NCI-H748 treated with DMSO at 0.1 percent for 48 hours (cell line): ENCODE data around the gene PRXL2B.

Source experiments
- DNase-seq: peaks from one replicate; lab custom pipeline; 2025; lab: John Stamatoyannopoulos, UW

Gene PRXL2B

GRCh38 chr1:2601721-2602303, 15.2 kb downstream of the PRXL2B start:
- DNase-seq: no peak

- no peak for DNase-seq
Measured at GRCh38 chr1:2602311-2602835, 15.8 kb downstream of the PRXL2B start.

- no peak for DNase-seq
Measured at GRCh38 chr1:2602866-2603520, 16.4 kb downstream of the PRXL2B start.

GRCh38 chr1:2603521-2604155, 17.1 kb downstream of the PRXL2B start:
- DNase-seq: no peak

- DNase-seq: no peak
Measured at GRCh38 chr1:2604156-2604843, 17.7 kb downstream of the PRXL2B start.

GRCh38 chr1:2604844-2605508, 18.4 kb downstream of the PRXL2B start:
- DNase-seq: no peak

GRCh38 chr1:2605509-2606395, 19.2 kb downstream of the PRXL2B start:
- DNase-seq: no peak

- DNase-seq: no peak
Measured at GRCh38 chr1:2606396-2606880, 19.9 kb downstream of the PRXL2B start.

GRCh38 chr1:2606881-2607621, 20.5 kb downstream of the PRXL2B start:
- no peak for DNase-seq

GRCh38 chr1:2607641-2608091, 21.1 kb downstream of the PRXL2B start:
- DNase-seq: no peak

- no peak for DNase-seq
Measured at GRCh38 chr1:2609319-2610035, 22.9 kb downstream of the PRXL2B start.

GRCh38 chr1:2610036-2610959, 23.7 kb downstream of the PRXL2B start:
- DNase-seq: no peak

- DNase-seq: no peak
Measured at GRCh38 chr1:2611031-2611501, 24.5 kb downstream of the PRXL2B start.

- no peak for DNase-seq
Measured at GRCh38 chr1:2611621-2612437, 25.3 kb downstream of the PRXL2B start.

- no peak for DNase-seq
Measured at GRCh38 chr1:2612591-2613365, 26.2 kb downstream of the PRXL2B start.

- DNase-seq: no peak
Measured at GRCh38 chr1:2614145-2614544, 27.6 kb downstream of the PRXL2B start.
